Panc1 (cell line): ENCODE results near the gene MFSD2A. TPM values are rescaled to one million over a fixed set of nuclear protein-coding genes. Genes with fewer than 3 reads are reported as not detected.

Experiments used
- ATAC-seq: fragments of 200-7000 bp; cut with Tn5 transposase; 2 replicates; pipeline ENCODE4 v1.9.1; 2020; ENCODE audit warnings: mild to moderate bottlenecking, moderate library complexity
- BruUV-seq: library from RNA; stranded (reverse); fragments of 400-500 nt; replicated peaks from 2 replicates; lab custom pipeline; 2021; lab: Mats Ljungman, UMichigan
- CTCF ChIA-PET: fragments of 300-600 bp; sonication (Branson Sonifier 250); formaldehyde crosslinking; loops from one replicate; lab custom pipeline; 2022; ENCODE audit warnings: antibody characterized with exemption; lab: Charles Lee
- POLR2A ChIA-PET: fragments of 300-600 bp; sonication (Branson Sonifier 250); formaldehyde crosslinking; loops from one replicate; lab custom pipeline; 2022; ENCODE audit warnings: antibody characterized with exemption; lab: Charles Lee
- DNase-seq: peaks from one replicate; pipeline ENCODE4 v3.0.0-alpha.2; 2010; ENCODE audit warnings: low read depth, low spot score
- H3K27ac ChIP-seq: 2 replicates; pipeline ENCODE4 v1.5.1; 2011; ENCODE audit warnings: mild to moderate bottlenecking, low read length, inconsistent platforms
- H3K27me3 ChIP-seq: fragments of 200-500 bp; sonication (Bioruptor generic); 2 replicates; pipeline ENCODE4 v1.6.0; 2014; ENCODE audit warnings: low read length, inconsistent platforms; ENCODE audit not compliant: control insufficient read depth, insufficient read depth
- H3K36me3 ChIP-seq: fragments of 200-500 bp; sonication (Bioruptor generic); 2 replicates; pipeline ENCODE4 v1.5.1; 2014; ENCODE audit warnings: inconsistent platforms, mild to moderate bottlenecking, low read length, moderate library complexity; ENCODE audit not compliant: control insufficient read depth, insufficient read depth
- H3K4me1 ChIP-seq: 2 replicates; pipeline ENCODE4 v1.5.1; 2011; ENCODE audit warnings: inconsistent platforms, mild to moderate bottlenecking, low read length, moderate library complexity; ENCODE audit not compliant: control insufficient read depth, insufficient read depth
- H3K4me3 ChIP-seq, 2 experiments: 2 replicates each; pipeline ENCODE4 v1.5.1; 2011 to 2012; ENCODE audit warnings: low read depth in 2 of 2, low read length in 2 of 2, mild to moderate bottlenecking in 2 of 2, inconsistent platforms in 1 of 2, moderate library complexity in 1 of 2
- H3K9me3 ChIP-seq: fragments of 200-500 bp; sonication (Bioruptor generic); 2 replicates; pipeline ENCODE4 v1.5.1; 2014; ENCODE audit warnings: low read depth, mild to moderate bottlenecking, inconsistent platforms, low read length, moderate library complexity; ENCODE audit not compliant: control insufficient read depth, insufficient read depth
- POLR2AphosphoS5 ChIP-seq: IDR thresholded peaks from 2 replicates; pipeline ENCODE4 v1.6.1; 2012; ENCODE audit warnings: mild to moderate bottlenecking, low read depth, low read length, moderate library complexity
- SIN3A ChIP-seq: IDR thresholded peaks from 2 replicates; pipeline ENCODE4 v1.6.1; 2012; ENCODE audit warnings: low read depth, mild to moderate bottlenecking, low read length, moderate library complexity, borderline replicate concordance; ENCODE audit not compliant: insufficient read depth
- TCF7L2 ChIP-seq: IDR thresholded peaks from 2 replicates; pipeline ENCODE4 v1.6.1; 2011; ENCODE audit warnings: mild to moderate bottlenecking, low read depth, low read length, inconsistent platforms
- in situ Hi-C: cut with HindIII; loops from 2 replicates; pipeline ENCODE4 v1.10.0; 2016; ENCODE audit warnings: low sequenced_read_pairs, low pct_unique_long_range_greater_than_20kb
- intact Hi-C: fragments of 100-400 bp; cut with micrococcal nuclease; formaldehyde crosslinking; loops from one replicate; pipeline ENCODE4 v1.10.0; 2022; ENCODE audit not compliant: unreplicated experiment
- total RNA-seq: library from RNA; stranded (reverse); gene quantifications from one replicate; pipeline ENCODE4 v1.2.1, GENCODE V29; 2021; ENCODE audit not compliant: unreplicated experiment
- TF ChIP-seq, protein P1 (sequence below), 2 experiments: IDR thresholded peaks; 2 replicates each; pipeline ENCODE4 v1.6.1; 2011 to 2012; ENCODE audit warnings: low read depth in 2 of 2, control low read depth in 1 of 2, low read length in 1 of 2, mild to moderate bottlenecking in 1 of 2, moderate library complexity in 1 of 2; ENCODE audit not compliant: insufficient read depth in 1 of 2
- TF ChIP-seq, protein P2 (sequence below): fragments of 450-650 bp; IDR thresholded peaks from 2 replicates; pipeline ENCODE4 v1.5.1; 2017; ENCODE audit warnings: mild to moderate bottlenecking

Gene MFSD2A
- total RNA-seq, 1 experiment from 2014 or later, result 1.2 TPM

DNA sequence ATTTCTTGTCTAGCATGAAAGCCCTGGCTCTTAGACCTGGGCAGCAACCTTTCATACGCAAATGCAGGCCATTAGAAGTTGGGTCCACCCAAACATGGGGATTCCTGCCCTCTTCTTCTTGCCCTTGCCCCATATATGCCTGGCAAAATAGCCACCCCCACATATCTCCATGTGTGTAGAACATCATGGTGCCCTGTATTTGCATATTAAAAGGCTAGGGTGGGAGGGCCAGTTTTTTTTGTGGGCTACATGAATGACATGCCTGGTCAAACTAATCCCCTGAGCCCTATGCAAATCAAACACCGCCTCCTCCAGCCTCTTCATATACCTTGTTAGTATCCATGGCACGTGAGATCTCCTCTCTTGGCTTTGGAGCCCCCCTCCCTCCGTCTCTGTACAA lies 24.7 kb downstream of the MFSD2A start:
- Histone ChIP-seq H3K27ac (no peak overlapping the region), H3K4me1 (no peaks in the 10 kb centered on the region), H3K9me3 (no peaks in the 10 kb centered on the region), H3K4me3 (no peak overlapping the region), H3K27me3 (no peaks in the 10 kb centered on the region), H3K36me3 (no peaks in the 10 kb centered on the region)
- ChIA-PET POLR2A (interaction anchor here (0.6 kb wide), 1 partner anchor 98 kb away, joined by 4 read pairs; no protein-coding TSS in a partner anchor), CTCF (interaction anchor here (0.6 kb wide), 1 partner anchor 290 kb away, joined by 3 read pairs; no protein-coding TSS in a partner anchor)
- TF ChIP-seq POLR2AphosphoS5, result no peak
- TF ChIP-seq, protein P1, sequence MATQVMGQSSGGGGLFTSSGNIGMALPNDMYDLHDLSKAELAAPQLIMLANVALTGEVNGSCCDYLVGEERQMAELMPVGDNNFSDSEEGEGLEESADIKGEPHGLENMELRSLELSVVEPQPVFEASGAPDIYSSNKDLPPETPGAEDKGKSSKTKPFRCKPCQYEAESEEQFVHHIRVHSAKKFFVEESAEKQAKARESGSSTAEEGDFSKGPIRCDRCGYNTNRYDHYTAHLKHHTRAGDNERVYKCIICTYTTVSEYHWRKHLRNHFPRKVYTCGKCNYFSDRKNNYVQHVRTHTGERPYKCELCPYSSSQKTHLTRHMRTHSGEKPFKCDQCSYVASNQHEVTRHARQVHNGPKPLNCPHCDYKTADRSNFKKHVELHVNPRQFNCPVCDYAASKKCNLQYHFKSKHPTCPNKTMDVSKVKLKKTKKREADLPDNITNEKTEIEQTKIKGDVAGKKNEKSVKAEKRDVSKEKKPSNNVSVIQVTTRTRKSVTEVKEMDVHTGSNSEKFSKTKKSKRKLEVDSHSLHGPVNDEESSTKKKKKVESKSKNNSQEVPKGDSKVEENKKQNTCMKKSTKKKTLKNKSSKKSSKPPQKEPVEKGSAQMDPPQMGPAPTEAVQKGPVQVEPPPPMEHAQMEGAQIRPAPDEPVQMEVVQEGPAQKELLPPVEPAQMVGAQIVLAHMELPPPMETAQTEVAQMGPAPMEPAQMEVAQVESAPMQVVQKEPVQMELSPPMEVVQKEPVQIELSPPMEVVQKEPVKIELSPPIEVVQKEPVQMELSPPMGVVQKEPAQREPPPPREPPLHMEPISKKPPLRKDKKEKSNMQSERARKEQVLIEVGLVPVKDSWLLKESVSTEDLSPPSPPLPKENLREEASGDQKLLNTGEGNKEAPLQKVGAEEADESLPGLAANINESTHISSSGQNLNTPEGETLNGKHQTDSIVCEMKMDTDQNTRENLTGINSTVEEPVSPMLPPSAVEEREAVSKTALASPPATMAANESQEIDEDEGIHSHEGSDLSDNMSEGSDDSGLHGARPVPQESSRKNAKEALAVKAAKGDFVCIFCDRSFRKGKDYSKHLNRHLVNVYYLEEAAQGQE (IDR thresholded peaks at IDR 0.05; ENCODE audit: insufficient read depth in 1 of 2, low read depth in 2 of 2, low read length in 1 of 2), result no peak
- no peak for TF ChIP-seq SIN3A
- TF ChIP-seq, protein P2, sequence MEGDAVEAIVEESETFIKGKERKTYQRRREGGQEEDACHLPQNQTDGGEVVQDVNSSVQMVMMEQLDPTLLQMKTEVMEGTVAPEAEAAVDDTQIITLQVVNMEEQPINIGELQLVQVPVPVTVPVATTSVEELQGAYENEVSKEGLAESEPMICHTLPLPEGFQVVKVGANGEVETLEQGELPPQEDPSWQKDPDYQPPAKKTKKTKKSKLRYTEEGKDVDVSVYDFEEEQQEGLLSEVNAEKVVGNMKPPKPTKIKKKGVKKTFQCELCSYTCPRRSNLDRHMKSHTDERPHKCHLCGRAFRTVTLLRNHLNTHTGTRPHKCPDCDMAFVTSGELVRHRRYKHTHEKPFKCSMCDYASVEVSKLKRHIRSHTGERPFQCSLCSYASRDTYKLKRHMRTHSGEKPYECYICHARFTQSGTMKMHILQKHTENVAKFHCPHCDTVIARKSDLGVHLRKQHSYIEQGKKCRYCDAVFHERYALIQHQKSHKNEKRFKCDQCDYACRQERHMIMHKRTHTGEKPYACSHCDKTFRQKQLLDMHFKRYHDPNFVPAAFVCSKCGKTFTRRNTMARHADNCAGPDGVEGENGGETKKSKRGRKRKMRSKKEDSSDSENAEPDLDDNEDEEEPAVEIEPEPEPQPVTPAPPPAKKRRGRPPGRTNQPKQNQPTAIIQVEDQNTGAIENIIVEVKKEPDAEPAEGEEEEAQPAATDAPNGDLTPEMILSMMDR, result no peak
- TF ChIP-seq TCF7L2, result no peak
- ATAC-seq (no peak), DNase-seq (no peak)
- in situ Hi-C loops (no loop called here), intact Hi-C loops (loop anchor here (10.0 kb wide), 1 partner anchor 55 kb away; no protein-coding TSS in a partner anchor)
- no TSS peak for BruUV-seq

DNA sequence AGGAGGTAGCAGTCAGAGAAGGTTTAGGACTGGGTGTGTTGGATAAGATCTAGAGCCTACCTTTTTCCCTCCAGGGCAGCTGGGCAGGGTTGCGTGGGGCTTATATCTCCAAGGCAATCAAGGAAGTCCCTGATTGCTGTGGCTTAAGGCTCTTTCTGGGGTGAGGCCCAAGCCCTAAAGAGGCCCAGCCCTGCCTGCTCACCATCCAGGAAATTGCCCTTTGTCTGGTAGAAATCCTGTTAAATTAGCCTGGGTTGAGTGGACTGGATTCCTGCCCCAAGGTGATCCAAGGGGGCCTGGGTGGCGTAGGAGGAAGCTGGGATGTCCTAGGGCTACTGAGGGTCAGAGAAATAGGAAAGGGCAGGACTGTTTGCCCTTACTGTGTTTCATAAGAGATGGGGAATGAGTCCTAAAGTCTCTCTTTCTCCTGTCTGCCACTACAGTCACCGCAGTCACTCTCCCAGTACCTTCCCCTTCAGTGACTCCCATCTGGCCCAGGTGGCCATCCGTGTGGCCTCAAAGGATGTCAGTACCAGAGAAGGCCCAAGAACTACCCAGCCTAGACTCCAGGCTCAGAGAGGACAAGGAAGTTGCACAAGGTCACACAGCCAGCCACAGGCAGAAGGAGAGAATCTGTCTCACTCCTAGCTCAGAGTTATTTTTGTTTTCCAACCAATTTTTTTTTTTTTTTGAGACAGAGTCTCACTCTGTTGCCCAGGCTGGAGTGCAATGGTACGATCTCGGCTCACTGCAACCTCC lies 25.8 kb downstream of the MFSD2A start:
- ATAC-seq (0 out of 2 replicates have a peak, but pooled peaks have one; percentile 34), DNase-seq (no peak)
- TF ChIP-seq, protein P2, result no peak
- TF ChIP-seq TCF7L2 (no peak), SIN3A (no peak), POLR2AphosphoS5 (no peak)
- TF ChIP-seq, protein P1 (IDR thresholded peaks at IDR 0.05; ENCODE audit: insufficient read depth in 1 of 2, low read depth in 2 of 2, low read length in 1 of 2), result no peak
- intact Hi-C loops (no loop called here), in situ Hi-C loops (no loop called here)
- no peaks in the 10 kb centered on the region for H3K9me3 ChIP-seq
- no peak overlapping the region for H3K27ac ChIP-seq
- no peaks in the 10 kb centered on the region for H3K36me3 ChIP-seq
- ChIA-PET CTCF (no interaction called here), POLR2A (no interaction called here)
- H3K4me3 ChIP-seq, result no peak overlapping the region
- H3K27me3 ChIP-seq, result no peaks in the 10 kb centered on the region
- H3K4me1 ChIP-seq, result no peaks in the 10 kb centered on the region
- no TSS peak for BruUV-seq
